ENCODE results near the gene B3GALNT2.

B3GALNT2 gene

DNA sequence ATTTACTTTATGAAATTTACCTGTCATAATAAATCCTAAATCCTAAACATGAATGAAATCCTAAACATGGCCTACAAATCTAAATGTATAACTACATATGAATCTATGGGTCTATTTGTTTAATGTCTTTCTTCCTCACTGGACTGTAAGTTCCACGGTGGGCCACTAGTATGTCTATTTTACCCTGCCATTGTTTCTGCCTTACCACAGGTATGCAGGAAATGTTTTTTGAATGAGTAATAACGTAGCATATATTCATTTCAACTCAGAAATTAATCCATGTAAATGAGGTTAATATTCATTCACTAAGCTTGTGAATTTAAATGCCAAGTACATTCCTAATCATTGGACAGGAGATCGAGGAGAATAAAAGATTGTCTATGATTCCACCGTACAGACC is 35.3 kb downstream of the B3GALNT2 start:
- POLR2A ChIA-PET: no interaction called here
- H3K36me3 ChIP-seq (ENCODE audit: control insufficient read depth in 2 of 2, insufficient read depth in 1 of 2, low read length in 2 of 2): peaks cover 30 to 52% of the 10 kb centered on the region in 2 experiments
- H3K4me3 ChIP-seq (ENCODE audit: low read depth, low read length): no peak overlapping the region
- CTCF ChIA-PET: no interaction called here
- H3K4me1 ChIP-seq (ENCODE audit: control insufficient read depth, insufficient read depth, low read length): no peaks in the 10 kb centered on the region
- peaks cover 2% of the 10 kb centered on the region for H3K9me3 ChIP-seq (ENCODE audit: control insufficient read depth, insufficient read depth, low read depth, low read length)
- no peak for TF ChIP-seq ZNF394 (tag by site-specific recombination; IDR thresholded peaks at IDR 0.05; ENCODE audit: borderline replicate concordance)
- TF ChIP-seq MZF1 (tag by site-specific recombination; IDR thresholded peaks at IDR 0.05; ENCODE audit: borderline replicate concordance): no peak
- no peak for TF ChIP-seq ZSCAN16 (tag by site-specific recombination; IDR thresholded peaks at IDR 0.05)
- no peak for TF ChIP-seq ZNF501 (tag by site-specific recombination; IDR thresholded peaks at IDR 0.05)
- TF ChIP-seq, protein P1, sequence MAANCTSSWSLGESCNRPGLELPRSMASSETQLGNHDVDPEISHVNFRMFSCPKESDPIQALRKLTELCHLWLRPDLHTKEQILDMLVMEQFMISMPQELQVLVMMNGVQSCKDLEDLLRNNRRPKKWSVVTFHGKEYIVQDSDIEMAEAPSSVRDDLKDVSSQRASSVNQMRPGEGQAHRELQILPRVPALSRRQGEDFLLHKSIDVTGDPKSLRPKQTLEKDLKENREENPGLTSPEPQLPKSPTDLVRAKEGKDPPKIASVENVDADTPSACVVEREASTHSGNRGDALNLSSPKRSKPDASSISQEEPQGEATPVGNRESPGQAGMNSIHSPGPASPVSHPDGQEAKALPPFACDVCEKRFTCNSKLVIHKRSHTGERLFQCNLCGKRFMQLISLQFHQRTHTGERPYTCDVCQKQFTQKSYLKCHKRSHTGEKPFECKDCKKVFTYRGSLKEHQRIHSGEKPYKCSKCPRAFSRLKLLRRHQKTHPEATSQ (tag by site-specific recombination; IDR thresholded peaks at IDR 0.05): no peak
- no peak for TF ChIP-seq SETDB1 (IDR thresholded peaks at IDR 0.05; ENCODE audit: insufficient read length, low read length)
- TF ChIP-seq ZBTB7A (tag by site-specific recombination; IDR thresholded peaks at IDR 0.05; ENCODE audit: low read depth): no peak
- TF ChIP-seq ZNF510 (tag by site-specific recombination; IDR thresholded peaks at IDR 0.05; ENCODE audit: insufficient replicate concordance): no peak
- TF ChIP-seq, protein P2, sequence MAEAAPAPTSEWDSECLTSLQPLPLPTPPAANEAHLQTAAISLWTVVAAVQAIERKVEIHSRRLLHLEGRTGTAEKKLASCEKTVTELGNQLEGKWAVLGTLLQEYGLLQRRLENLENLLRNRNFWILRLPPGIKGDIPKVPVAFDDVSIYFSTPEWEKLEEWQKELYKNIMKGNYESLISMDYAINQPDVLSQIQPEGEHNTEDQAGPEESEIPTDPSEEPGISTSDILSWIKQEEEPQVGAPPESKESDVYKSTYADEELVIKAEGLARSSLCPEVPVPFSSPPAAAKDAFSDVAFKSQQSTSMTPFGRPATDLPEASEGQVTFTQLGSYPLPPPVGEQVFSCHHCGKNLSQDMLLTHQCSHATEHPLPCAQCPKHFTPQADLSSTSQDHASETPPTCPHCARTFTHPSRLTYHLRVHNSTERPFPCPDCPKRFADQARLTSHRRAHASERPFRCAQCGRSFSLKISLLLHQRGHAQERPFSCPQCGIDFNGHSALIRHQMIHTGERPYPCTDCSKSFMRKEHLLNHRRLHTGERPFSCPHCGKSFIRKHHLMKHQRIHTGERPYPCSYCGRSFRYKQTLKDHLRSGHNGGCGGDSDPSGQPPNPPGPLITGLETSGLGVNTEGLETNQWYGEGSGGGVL (tag by site-specific recombination; IDR thresholded peaks at IDR 0.05): no peak
- TF ChIP-seq ZNF701 (tag by site-specific recombination; IDR thresholded peaks at IDR 0.05): no peak
- H3K27ac ChIP-seq (ENCODE audit: extremely low read depth, low read depth, low read length): no peak overlapping the region

DNA sequence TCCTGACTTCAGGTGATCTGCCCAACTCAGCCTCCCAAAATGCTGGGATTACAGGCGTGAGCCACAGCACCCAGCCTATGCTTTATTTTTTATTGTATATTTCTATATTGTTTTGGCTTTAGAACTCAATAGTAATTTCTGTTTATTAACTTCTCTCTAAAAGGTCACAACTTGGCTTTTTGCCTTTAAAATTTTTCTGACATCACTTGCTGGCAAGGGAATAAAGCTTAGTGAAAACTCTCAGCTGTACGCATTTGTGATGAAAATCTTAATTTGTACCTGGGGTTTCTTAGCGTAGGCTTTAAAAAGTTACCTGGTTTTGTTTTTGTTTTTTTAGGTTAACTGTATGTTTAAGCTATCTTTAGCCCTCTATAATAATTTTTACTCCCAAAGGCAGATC is 36.2 kb downstream of the B3GALNT2 start:
- peaks cover 2% of the 10 kb centered on the region for H3K9me3 ChIP-seq (ENCODE audit: control insufficient read depth, insufficient read depth, low read depth, low read length)
- TF ChIP-seq ZNF658 (tag by site-specific recombination; IDR thresholded peaks at IDR 0.05) (no peak), RBAK (tag by site-specific recombination; IDR thresholded peaks at IDR 0.05) (no peak), HOXC10 (CRISPR knock-in tag; IDR thresholded peaks at IDR 0.05) (no peak), ZBTB1 (tag by site-specific recombination; IDR thresholded peaks at IDR 0.05) (no peak), MZF1 (tag by site-specific recombination; IDR thresholded peaks at IDR 0.05; ENCODE audit: borderline replicate concordance) (no peak), SCRT2 (tag by site-specific recombination; IDR thresholded peaks at IDR 0.05) (no peak), ZNF404 (tag by site-specific recombination; IDR thresholded peaks at IDR 0.05) (no peak), ZNF596 (tag by site-specific recombination; IDR thresholded peaks at IDR 0.05) (no peak), ZSCAN30 (tag by site-specific recombination; IDR thresholded peaks at IDR 0.05) (no peak), ZNF623 (tag by site-specific recombination; IDR thresholded peaks at IDR 0.05) (no peak), ZFP37 (tag by site-specific recombination; IDR thresholded peaks at IDR 0.05) (no peak)
- TF ChIP-seq, protein P3, sequence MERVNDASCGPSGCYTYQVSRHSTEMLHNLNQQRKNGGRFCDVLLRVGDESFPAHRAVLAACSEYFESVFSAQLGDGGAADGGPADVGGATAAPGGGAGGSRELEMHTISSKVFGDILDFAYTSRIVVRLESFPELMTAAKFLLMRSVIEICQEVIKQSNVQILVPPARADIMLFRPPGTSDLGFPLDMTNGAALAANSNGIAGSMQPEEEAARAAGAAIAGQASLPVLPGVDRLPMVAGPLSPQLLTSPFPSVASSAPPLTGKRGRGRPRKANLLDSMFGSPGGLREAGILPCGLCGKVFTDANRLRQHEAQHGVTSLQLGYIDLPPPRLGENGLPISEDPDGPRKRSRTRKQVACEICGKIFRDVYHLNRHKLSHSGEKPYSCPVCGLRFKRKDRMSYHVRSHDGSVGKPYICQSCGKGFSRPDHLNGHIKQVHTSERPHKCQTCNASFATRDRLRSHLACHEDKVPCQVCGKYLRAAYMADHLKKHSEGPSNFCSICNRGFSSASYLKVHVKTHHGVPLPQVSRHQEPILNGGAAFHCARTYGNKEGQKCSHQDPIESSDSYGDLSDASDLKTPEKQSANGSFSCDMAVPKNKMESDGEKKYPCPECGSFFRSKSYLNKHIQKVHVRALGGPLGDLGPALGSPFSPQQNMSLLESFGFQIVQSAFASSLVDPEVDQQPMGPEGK (tag by site-specific recombination; IDR thresholded peaks at IDR 0.05): no peak
- TF ChIP-seq, protein P2 (tag by site-specific recombination; IDR thresholded peaks at IDR 0.05): no peak
- TF ChIP-seq, protein P4, sequence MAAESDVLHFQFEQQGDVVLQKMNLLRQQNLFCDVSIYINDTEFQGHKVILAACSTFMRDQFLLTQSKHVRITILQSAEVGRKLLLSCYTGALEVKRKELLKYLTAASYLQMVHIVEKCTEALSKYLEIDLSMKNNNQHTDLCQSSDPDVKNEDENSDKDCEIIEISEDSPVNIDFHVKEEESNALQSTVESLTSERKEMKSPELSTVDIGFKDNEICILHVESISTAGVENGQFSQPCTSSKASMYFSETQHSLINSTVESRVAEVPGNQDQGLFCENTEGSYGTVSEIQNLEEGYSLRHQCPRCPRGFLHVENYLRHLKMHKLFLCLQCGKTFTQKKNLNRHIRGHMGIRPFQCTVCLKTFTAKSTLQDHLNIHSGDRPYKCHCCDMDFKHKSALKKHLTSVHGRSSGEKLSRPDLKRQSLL (tag by site-specific recombination; IDR thresholded peaks at IDR 0.05): no peak
- H3K36me3 ChIP-seq (ENCODE audit: control insufficient read depth in 2 of 2, insufficient read depth in 1 of 2, low read length in 2 of 2): peaks cover 32 to 54% of the 10 kb centered on the region in 2 experiments
- no peaks in the 10 kb centered on the region for H3K4me1 ChIP-seq (ENCODE audit: control insufficient read depth, insufficient read depth, low read length)
- POLR2A ChIA-PET: interaction anchor here (0.6 kb wide), 1 partner anchor 1178 kb away, joined by 3 read pairs; no protein-coding TSS in a partner anchor
- H3K4me3 ChIP-seq (ENCODE audit: low read depth, low read length): no peak overlapping the region
- H3K27ac ChIP-seq (ENCODE audit: extremely low read depth, low read depth, low read length): no peak overlapping the region
- CTCF ChIA-PET: interaction anchor here (0.7 kb wide), 1 partner anchor 372 kb away, joined by 5 read pairs; no protein-coding TSS in a partner anchor
